HCT116 (cell line): ENCODE data around the gene CILP2. TPM values are rescaled to one million over a fixed set of nuclear protein-coding genes. Genes with fewer than 3 reads are reported as not detected.

Experiments used
- ATAC-seq: fragments of 200-7000 bp; cut with Tn5 transposase; 2 replicates; pipeline ENCODE4 v1.9.1; 2020; ENCODE audit warnings: mild to moderate bottlenecking, moderate library complexity
- BruUV-seq: library from RNA; stranded (reverse); fragments of 400-500 nt; replicated peaks from 2 replicates; lab custom pipeline; 2021; lab: Mats Ljungman, UMichigan
- CTCF ChIA-PET: fragments of 300-600 bp; sonication (Branson Sonifier 250); formaldehyde crosslinking; loops from one replicate; lab custom pipeline; 2021; ENCODE audit warnings: antibody characterized with exemption; lab: Charles Lee
- POLR2A ChIA-PET: fragments of 300-600, 350-600 bp; sonication (Branson Sonifier 250); formaldehyde crosslinking; loops from one replicate; lab custom pipeline; 2021; ENCODE audit warnings: antibody characterized with exemption; lab: Charles Lee
- RAD21 ChIA-PET, 2 experiments: fragments of 300-600 bp; sonication (Branson Sonifier 250); formaldehyde crosslinking; loops; one replicate each; lab custom pipeline; 2023; ENCODE audit warnings: low total read pairs in 2 of 2; ENCODE audit not compliant: uncharacterized antibody in 2 of 2, unreplicated experiment in 2 of 2, low non-redundant PET in 1 of 2; lab: Charles Lee
- DNase-seq: peaks from one replicate; pipeline ENCODE4 v3.0.0-alpha.2; 2010; ENCODE audit warnings: low read depth, low spot score
- H2AFZ ChIP-seq: fragments of 200-600 bp; shearing (Covaris generic), sonication (generic); 2 replicates; pipeline ENCODE4 v1.6.1; 2017; ENCODE audit warnings: low read depth, mixed run types, mixed read lengths, antibody characterized with exemption, low read length; ENCODE audit not compliant: poor library complexity, severe bottlenecking
- H3K27ac ChIP-seq: 2 replicates; pipeline ENCODE4 v1.5.1; 2012; ENCODE audit warnings: low read depth, low read length
- H3K27me3 ChIP-seq: fragments of 200-600 bp; sonication (generic); 2 replicates; pipeline ENCODE4 v1.6.1; 2016; ENCODE audit warnings: mixed run types, low read length, mixed read lengths; ENCODE audit not compliant: insufficient read depth
- H3K36me3 ChIP-seq, 2 experiments: fragments of 200-500 bp in 1 of 2; fragments of 200-600 bp in 1 of 2; sonication (Bioruptor generic) in 1 of 2; sonication (generic) in 1 of 2; 2 replicates each; pipeline versions ENCODE4 v1.5.1 to v1.6.1; 2014 to 2016; ENCODE audit warnings: low read length in 2 of 2, inconsistent platforms in 1 of 2, mixed read lengths in 1 of 2, mixed run types in 1 of 2; ENCODE audit not compliant: insufficient read depth in 2 of 2, control insufficient read depth in 1 of 2
- H3K4me1 ChIP-seq, 2 experiments: fragments of 200-600 bp in 1 of 2; sonication (generic) in 1 of 2; 2 replicates each; pipeline versions ENCODE4 v1.5.1 to v1.6.1; 2012 to 2017; ENCODE audit warnings: low read length in 2 of 2, inconsistent platforms in 1 of 2, mild to moderate bottlenecking in 1 of 2, mixed read lengths in 1 of 2, mixed run types in 1 of 2, moderate library complexity in 1 of 2; ENCODE audit not compliant: insufficient read depth in 2 of 2, control insufficient read depth in 1 of 2
- H3K4me2 ChIP-seq: fragments of 200-600 bp; sonication (generic); 2 replicates; pipeline ENCODE4 v1.6.1; 2017; ENCODE audit warnings: mixed run types, low read length, mixed read lengths
- H3K4me3 ChIP-seq, 2 experiments: fragments of 200-600 bp in 1 of 2; sonication (generic) in 1 of 2; replicated peaks in 1 of 2; 2 replicates each; pipeline ENCODE4 v1.5.1; 2011 to 2016; ENCODE audit warnings: low read length in 2 of 2, control low read depth in 1 of 2, low read depth in 1 of 2, mild to moderate bottlenecking in 1 of 2, mixed read lengths in 1 of 2, mixed run types in 1 of 2
- H3K79me2 ChIP-seq: fragments of 200-600 bp; sonication (generic); 2 replicates; pipeline ENCODE4 v1.6.1; 2017; ENCODE audit warnings: mild to moderate bottlenecking, mixed run types, low read length, moderate library complexity, mixed read lengths; ENCODE audit not compliant: insufficient read depth
- H3K9ac ChIP-seq: fragments of 200-600 bp; sonication (generic); 2 replicates; pipeline ENCODE4 v1.6.1; 2016; ENCODE audit warnings: low read length, mixed read lengths
- H3K9me2 ChIP-seq: fragments of 200-600 bp; sonication (generic), shearing (Covaris generic); 2 replicates; pipeline ENCODE4 v1.6.1; 2017; ENCODE audit warnings: mixed run types, mild to moderate bottlenecking, moderate library complexity; ENCODE audit not compliant: insufficient read depth
- H3K9me3 ChIP-seq, 2 experiments: fragments of 200-500 bp in 1 of 2; fragments of 200-600 bp in 1 of 2; sonication (Bioruptor generic) in 1 of 2; sonication (generic) in 1 of 2; 2 replicates each; pipeline ENCODE4 v1.6.1; 2014 to 2017; ENCODE audit warnings: low read length in 2 of 2, mixed read lengths in 2 of 2, inconsistent platforms in 1 of 2, low read depth in 1 of 2, mild to moderate bottlenecking in 1 of 2, mixed run types in 1 of 2, moderate library complexity in 1 of 2; ENCODE audit not compliant: control insufficient read depth in 1 of 2, insufficient read depth in 1 of 2
- H4K20me1 ChIP-seq: fragments of 200-600 bp; sonication (generic), shearing (Covaris generic); 2 replicates; pipeline ENCODE4 v1.6.1; 2017; ENCODE audit warnings: mixed run types, mild to moderate bottlenecking, moderate library complexity; ENCODE audit not compliant: insufficient read depth
- EZH2 ChIP-seq: fragments of 200-600 bp; sonication (generic); IDR thresholded peaks from 2 replicates; pipeline ENCODE4 v1.6.1; 2017; ENCODE audit warnings: antibody characterized with exemption, mixed run types
- FOSL1 ChIP-seq: IDR thresholded peaks from 2 replicates; pipeline ENCODE4 v1.6.1; 2012; ENCODE audit warnings: low read depth
- MAX ChIP-seq: IDR thresholded peaks from 2 replicates; pipeline ENCODE4 v1.6.1; 2012
- ZBTB33 ChIP-seq: IDR thresholded peaks from 2 replicates; pipeline ENCODE4 v1.6.1; 2011; ENCODE audit warnings: mild to moderate bottlenecking, low read length, moderate library complexity; ENCODE audit not compliant: insufficient replicate concordance; ENCODE audit errors: extremely low read depth
- intact Hi-C: fragments of 100-400 bp; cut with micrococcal nuclease; formaldehyde crosslinking; loops from 2 replicates; pipeline ENCODE4 v1.10.0; 2022
- total RNA-seq: library from RNA; stranded (reverse); gene quantifications from one replicate; pipeline ENCODE4 v1.2.1, GENCODE V29; 2021; ENCODE audit not compliant: unreplicated experiment

Gene CILP2
- total RNA-seq, 1 experiment from 2014 or later = 13.1 TPM

GRCh38 chr19:19532806-19533701 is 5.0 kb upstream of the CILP2 start:
- Histone ChIP-seq H3K27me3 (no peaks in the 10 kb centered on the region), H3K9me2 (no peaks in the 10 kb centered on the region), H3K4me1 (peaks cover 0 to 3% of the 10 kb centered on the region in 2 experiments; a peak in 1 of 4 replicates), H3K36me3 (no peaks in the 10 kb centered on the region; a peak in 2 of 4 replicates), H3K9ac (no peak overlapping the region), H3K4me3 (no peak overlapping the region), H3K4me2 (no peak overlapping the region), H2AFZ (no peak overlapping the region), H3K9me3 (no peaks in the 10 kb centered on the region), H3K79me2 (no peaks in the 10 kb centered on the region), H3K27ac (no peak overlapping the region), H4K20me1 (no peaks in the 10 kb centered on the region)
- ChIA-PET CTCF (interaction anchor here (0.6 to 4.8 kb wide), 7 partner anchors 8 to 426 kb away, joined by 3 to 22 read pairs (median 9); partner anchors contain the start of genes GMIP, NDUFA13 and TSSK6), RAD21 (interaction anchor here (0.9 to 1.1 kb wide), 4 partner anchors 8 to 21 kb away, joined by 4 to 5 read pairs (median 4); no protein-coding TSS in a partner anchor), POLR2A (no interaction called here)
- TF ChIP-seq MAX (no peak), EZH2 (no peak), ZBTB33 (no peak), FOSL1 (no peak)
- DNase-seq (no peak), ATAC-seq (no peak)
- intact Hi-C loops = loop anchor here (1.0 kb wide), 1 partner anchor 111 kb away; no protein-coding TSS in a partner anchor
- BruUV-seq = no TSS peak
